Anterior cingulate cortex (tissue), 58 donors: Measurements from ENCODE around the gene ABCG4.
A peak's percentile ranks its signal among the peaks of the same experiment; 100 is the strongest.
"Not testable (repeated sequence)": the region's sequence is repeated elsewhere in the genome, so short reads cannot be mapped to it uniquely, and the experiment has no call there.

Experiments
- DNase-seq, 58 donors: peaks; one replicate each; lab custom pipeline; 2025; lab: John Stamatoyannopoulos, UW

The ABCG4 gene

GRCh38 chr11:119115484-119116234 lies 33.2 kb upstream of the ABCG4 start:
- peak in 9 of 58 donors; percentile 15 to 38 (median 22) for DNase-seq

- DNase-seq = no peak
These were observed 32.6 kb upstream of the ABCG4 start for GRCh38 chr11:119116235-119116594.

GRCh38 chr11:119116601-119117000 lies 32.3 kb upstream of the ABCG4 start:
- no peak for DNase-seq

- no peak for DNase-seq
These were observed 31.7 kb upstream of the ABCG4 start for GRCh38 chr11:119117004-119117706.

- DNase-seq = no peak
These were observed 30.6 kb upstream of the ABCG4 start for GRCh38 chr11:119118227-119118626.

- no peak for DNase-seq
These were observed 29.9 kb upstream of the ABCG4 start for GRCh38 chr11:119118946-119119345.

- DNase-seq = no peak
These were observed 28.2 kb upstream of the ABCG4 start for GRCh38 chr11:119120639-119121007.

GRCh38 chr11:119121008-119121810 lies 27.6 kb upstream of the ABCG4 start, which contains the start of gene HINFP:
TSS of gene HINFP (plus strand) at chr11:119121580. CDS start at chr11:119126945, 5,365 bp downstream.
- DNase-seq = peak; percentile 94 to 100 (median 100)

GRCh38 chr11:119121811-119122124 lies 27.1 kb upstream of the ABCG4 start:
- DNase-seq = no peak

GRCh38 chr11:119125821-119126220 lies 23.0 kb upstream of the ABCG4 start:
- DNase-seq = no peak

GRCh38 chr11:119126675-119127268 lies 22.1 kb upstream of the ABCG4 start:
- no peak for DNase-seq

GRCh38 chr11:119130662-119131061 lies 18.2 kb upstream of the ABCG4 start:
- no peak for DNase-seq

- peak in 1 of 58 donors; percentile 34 for DNase-seq
These were observed 14.4 kb upstream of the ABCG4 start for GRCh38 chr11:119134389-119134978.

GRCh38 chr11:119139276-119139675 lies 9.6 kb upstream of the ABCG4 start:
- DNase-seq = not testable (repeated sequence)

- peak in 19 of 58 donors; percentile 8 to 53 (median 21) for DNase-seq
These were observed 3.9 kb upstream of the ABCG4 start for GRCh38 chr11:119144825-119145486.

- no peak for DNase-seq
These were observed 3.3 kb upstream of the ABCG4 start for GRCh38 chr11:119145551-119145950.

- no peak for DNase-seq
These were observed 1.1 kb upstream of the ABCG4 start for GRCh38 chr11:119147604-119148333.

- peak in 2 of 58 donors; percentile 17 to 33 for DNase-seq
These were observed 183 bp upstream of the ABCG4 start for GRCh38 chr11:119148720-119149017.

GRCh38 chr11:119149786-119150275 lies 979 bp downstream of the ABCG4 start:
- no peak for DNase-seq
